ENCODE measurements around the gene ZNF827. TPM values are rescaled to one million over a fixed set of nuclear protein-coding genes. Genes with fewer than 3 reads are reported as not detected.
A peak's percentile ranks its signal among the peaks of the same experiment; 100 is the strongest.

Gene ZNF827
- total RNA-seq, 1 experiment from 2014 or later, result 29.4 TPM

- Mint-ChIP-seq H3K4me3 (no peak overlapping the region; a peak in 1 of 5 replicates), H3K36me3 (ENCODE audit: insufficient read depth in 1 of 3, low read depth in 3 of 3) (peaks cover 51 to 65% (median 62%) of the 10 kb centered on the region in 3 experiments), H3K27ac (0 out of 7 replicates have a peak overlapping the region, but pooled peaks of 1 of the 3 experiments have one; percentile 28), H3K4me1 (peaks cover 14 to 17% of the 10 kb centered on the region in 2 experiments), H3K27me3 (ENCODE audit: low read depth) (no peaks in the 10 kb centered on the region), H3K9me3 (peaks cover 12 to 17% of the 10 kb centered on the region in 2 experiments)
- Histone ChIP-seq H3K79me1 (ENCODE audit: insufficient read depth, low read depth, low read length, poor library complexity, severe bottlenecking) (no peaks in the 10 kb centered on the region), H3K4me1 (ENCODE audit: insufficient read depth, low read length) (no peaks in the 10 kb centered on the region; the same call in 1 of the 2 replicates), H2BK20ac (ENCODE audit: low read depth, low read length, poor library complexity, severe bottlenecking) (no peak overlapping the region), H3K9me3 (ENCODE audit: control insufficient read depth, low read depth, low read length) (peaks cover 7% of the 10 kb centered on the region), H3K23me2 (ENCODE audit: insufficient read length, low read depth, low read length, poor library complexity, severe bottlenecking) (no peaks in the 10 kb centered on the region), H3K79me2 (ENCODE audit: insufficient read depth, low read length) (no peaks in the 10 kb centered on the region), H2BK15ac (ENCODE audit: low read depth, low read length) (no peak overlapping the region), H2BK120ac (ENCODE audit: low read depth, low read length, poor library complexity, severe bottlenecking) (no peak overlapping the region), H3K27ac (ENCODE audit: insufficient read length, low read depth, low read length) (no peak overlapping the region), H3K4ac (ENCODE audit: low read depth, low read length) (no peak overlapping the region), H3K23ac (ENCODE audit: insufficient read length, low read depth, low read length) (no peak overlapping the region), H3K56ac (ENCODE audit: insufficient read length, low read depth, low read length) (no peak overlapping the region), H4K5ac (ENCODE audit: insufficient read length, low read depth, low read length) (no peak overlapping the region), H3K9ac (ENCODE audit: extremely low read depth, insufficient read length, low read length) (no peak overlapping the region), H3K14ac (ENCODE audit: insufficient read depth, low read length) (no peak overlapping the region), H3K4me2 (ENCODE audit: insufficient read depth, insufficient read length, low read length) (no peak overlapping the region), H2BK12ac (ENCODE audit: insufficient read length, low read depth, low read length) (no peak overlapping the region), H4K8ac (replicated peaks; ENCODE audit: insufficient read length, low read depth, low read length) (no peak overlapping the region), H3K27me3 (ENCODE audit: insufficient read depth, low read length) (no peaks in the 10 kb centered on the region; the same call in 1 of the 2 replicates), H2BK5ac (ENCODE audit: insufficient read length, low read length) (no peak overlapping the region), H3T11ph (ENCODE audit: low read length) (no peak overlapping the region), H4K91ac (ENCODE audit: insufficient read length, low read depth, low read length) (no peak overlapping the region), H4K20me1 (ENCODE audit: control insufficient read depth, insufficient read depth, insufficient read length) (no peaks in the 10 kb centered on the region), H3K18ac (ENCODE audit: insufficient read length, low read depth, low read length) (no peak overlapping the region), H2AFZ (ENCODE audit: low read length) (no peak overlapping the region), H2AK5ac (ENCODE audit: insufficient read length, low read length) (no peak overlapping the region)
- no CpG with 5 or more reads among the region's 3 CpGs for WGBS (ENCODE audit: extremely low coverage, insufficient read length, low lambda C conversion rate)
- no peak for DNase-seq
- TF ChIP-seq CTCF (conservative IDR thresholded peaks at IDR 0.05), result no peak
Observed at GRCh38 chr4:145808848-145809512, 129.6 kb downstream of the ZNF827 start.

Data from H9 (cell line).